Skeletal muscle tissue (tissue), 4 donors: ENCODE data around the gene ISOC2. TPM values are rescaled to one million over a fixed set of nuclear protein-coding genes. Genes with fewer than 3 reads are reported as not detected.
A peak's percentile ranks its signal among the peaks of the same experiment; 100 is the strongest.

Experiments used
- H3K27ac ChIP-seq: one replicate; pipeline ENCODE4 v1.7.0; 2013; ENCODE audit warnings: mild to moderate bottlenecking, low read depth, low read length, inconsistent platforms
- H3K27me3 ChIP-seq, 3 donors: one replicate each; pipeline ENCODE4 v1.7.0; 2013; ENCODE audit warnings: low read length in 3 of 3; ENCODE audit not compliant: control insufficient read depth in 3 of 3, insufficient read depth in 3 of 3
- H3K36me3 ChIP-seq, 3 donors: one replicate each; pipeline ENCODE4 v1.7.0; 2013; ENCODE audit warnings: low read length in 3 of 3; ENCODE audit not compliant: control insufficient read depth in 3 of 3, insufficient read depth in 3 of 3
- H3K4me1 ChIP-seq, 3 donors: one replicate each; pipeline ENCODE4 v1.7.0; 2013; ENCODE audit warnings: low read length in 3 of 3, mild to moderate bottlenecking in 3 of 3; ENCODE audit not compliant: control insufficient read depth in 3 of 3, insufficient read depth in 3 of 3
- H3K4me3 ChIP-seq, 3 donors: one replicate each; pipeline ENCODE4 v1.7.0; 2013; ENCODE audit warnings: low read length in 3 of 3
- H3K9ac ChIP-seq, 3 donors: one replicate each; pipeline ENCODE4 v1.7.0; 2013; ENCODE audit warnings: low read length in 3 of 3, mild to moderate bottlenecking in 3 of 3, moderate library complexity in 2 of 3, low read depth in 1 of 3
- H3K9me3 ChIP-seq, 3 donors: one replicate each; pipeline ENCODE4 v1.7.0; 2013; ENCODE audit warnings: low read length in 3 of 3; ENCODE audit not compliant: control insufficient read depth in 3 of 3
- total RNA-seq: library from RNA; depleted of rRNA; stranded (reverse); fragments of >200 nt; gene quantifications from one replicate; pipeline ENCODE4 v1.2.3, GENCODE V29; 2014
- donor health status: Osteomylitis.

The ISOC2 gene
- total RNA-seq, 1 donor from 2014 or later: 25.1 TPM

DNA sequence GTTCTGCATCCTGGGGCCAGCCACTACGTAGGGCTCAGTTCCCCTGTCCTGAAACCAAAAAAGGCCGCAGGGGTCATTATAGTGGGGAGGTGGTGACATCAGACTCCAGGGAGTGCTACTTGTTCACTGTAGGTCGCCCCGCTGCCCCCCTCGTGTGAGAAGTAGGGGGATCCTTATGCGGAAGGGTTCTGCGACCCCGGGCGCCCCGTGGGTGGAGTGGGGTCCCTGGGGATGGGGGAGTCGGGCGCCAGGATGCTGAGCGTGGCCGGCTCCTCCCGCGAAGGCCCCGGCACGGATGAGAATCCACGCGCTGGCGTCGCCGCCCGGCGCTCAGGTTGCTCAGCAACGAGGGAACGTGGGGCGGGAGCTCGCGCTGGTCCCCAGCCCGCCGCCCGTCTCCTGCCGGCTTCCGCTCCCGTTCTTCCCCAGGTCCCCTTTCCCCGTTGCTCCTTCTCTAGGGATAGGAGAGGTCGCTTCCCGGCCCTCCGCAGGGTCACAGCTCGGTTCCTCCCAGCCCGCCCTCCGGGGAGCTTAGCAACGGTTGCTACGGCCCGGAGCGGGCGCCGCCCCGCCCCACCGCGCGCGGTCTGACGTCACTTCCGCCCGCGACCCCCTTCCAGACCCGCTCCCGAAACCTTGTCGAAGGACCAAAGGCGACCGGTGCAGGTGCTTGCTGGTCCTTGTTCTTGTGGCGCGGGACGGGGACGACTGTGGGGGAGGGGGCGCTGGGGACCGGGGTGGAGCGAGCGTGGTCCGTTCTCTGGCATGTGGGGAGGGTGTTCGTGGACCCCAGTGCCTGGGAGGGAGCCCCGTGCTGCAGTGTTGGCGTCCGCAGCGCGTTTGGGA, 23.4 kb upstream of the ISOC2 start, which contains the start of gene NAT14:
TSS of gene NAT14 (plus strand) at position 596 of the 846 bp plus-strand sequence. CDS start 521 bp downstream, outside the sequence.
- Histone ChIP-seq H3K4me3 (peak within 1 kb of the TSS; percentile 60 to 67 (median 62)), H3K27ac (peak within 1 kb of the TSS; percentile 88), H3K9ac (peak within 1 kb of the TSS; percentile 50 to 66 (median 65)), H3K4me1 (peaks cover 25 to 41% (median 39%) of the 10 kb centered on the region in 3 donors), H3K36me3 (peaks cover 4 to 9% (median 6%) of the 10 kb centered on the region in 3 donors), H3K27me3 (peaks cover 7 to 27% (median 7%) of the 10 kb centered on the region in 3 donors), H3K9me3 (no peaks in the 10 kb centered on the region)

DNA sequence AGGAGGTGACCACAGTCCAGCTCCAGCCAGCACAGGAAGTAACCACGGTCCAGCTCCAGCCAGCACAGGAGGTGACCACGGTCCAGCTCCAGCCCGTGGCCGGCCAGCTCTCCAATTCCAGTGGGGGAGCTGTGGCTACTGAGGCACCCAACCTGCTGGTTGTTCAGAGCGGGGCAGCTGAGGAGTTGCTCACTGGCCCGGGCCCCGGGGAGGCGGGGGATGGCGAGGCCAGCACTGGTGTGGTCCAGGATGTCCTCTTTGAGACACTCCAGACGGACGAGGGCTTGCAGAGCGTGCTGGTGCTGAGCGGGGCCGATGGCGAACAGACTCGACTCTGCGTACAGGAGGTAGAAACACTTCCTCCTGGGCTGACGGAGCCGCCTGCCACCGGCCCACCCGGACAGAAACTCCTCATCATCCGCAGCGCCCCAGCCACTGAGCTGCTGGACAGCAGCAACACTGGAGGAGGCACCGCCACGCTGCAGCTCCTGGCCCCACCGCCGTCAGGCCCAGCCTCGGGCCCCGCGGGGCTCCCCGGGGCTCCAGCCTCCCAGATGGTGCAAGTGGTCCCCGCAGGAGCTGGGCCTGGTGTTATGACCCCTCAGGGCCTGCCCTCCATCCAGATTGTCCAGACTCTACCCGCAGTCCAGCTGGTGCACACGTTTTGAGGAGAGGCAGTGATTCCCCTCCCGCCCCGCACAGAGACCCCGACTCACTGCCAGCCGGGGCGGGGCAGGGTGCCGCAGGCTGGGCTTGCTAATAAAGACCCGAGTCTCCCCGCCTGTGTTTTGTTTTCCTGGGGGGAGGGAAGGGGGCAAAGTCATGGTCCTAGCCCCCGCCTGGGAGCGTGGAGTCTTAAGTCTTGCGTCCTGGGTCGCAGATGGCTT, 22.5 kb upstream of the ISOC2 start:
- Histone ChIP-seq H3K27me3 (peaks cover 0 to 21% (median 7%) of the 10 kb centered on the region in 3 donors), H3K4me1 (peaks cover 25 to 42% (median 40%) of the 10 kb centered on the region in 3 donors), H3K4me3 (peak overlapping the region; percentile 60 to 67 (median 62)), H3K36me3 (peaks cover 6 to 9% (median 7%) of the 10 kb centered on the region in 3 donors), H3K9me3 (no peaks in the 10 kb centered on the region), H3K9ac (peak overlapping the region in 2 of 3 donors; percentile 50 to 66), H3K27ac (peak overlapping the region; percentile 88)

DNA sequence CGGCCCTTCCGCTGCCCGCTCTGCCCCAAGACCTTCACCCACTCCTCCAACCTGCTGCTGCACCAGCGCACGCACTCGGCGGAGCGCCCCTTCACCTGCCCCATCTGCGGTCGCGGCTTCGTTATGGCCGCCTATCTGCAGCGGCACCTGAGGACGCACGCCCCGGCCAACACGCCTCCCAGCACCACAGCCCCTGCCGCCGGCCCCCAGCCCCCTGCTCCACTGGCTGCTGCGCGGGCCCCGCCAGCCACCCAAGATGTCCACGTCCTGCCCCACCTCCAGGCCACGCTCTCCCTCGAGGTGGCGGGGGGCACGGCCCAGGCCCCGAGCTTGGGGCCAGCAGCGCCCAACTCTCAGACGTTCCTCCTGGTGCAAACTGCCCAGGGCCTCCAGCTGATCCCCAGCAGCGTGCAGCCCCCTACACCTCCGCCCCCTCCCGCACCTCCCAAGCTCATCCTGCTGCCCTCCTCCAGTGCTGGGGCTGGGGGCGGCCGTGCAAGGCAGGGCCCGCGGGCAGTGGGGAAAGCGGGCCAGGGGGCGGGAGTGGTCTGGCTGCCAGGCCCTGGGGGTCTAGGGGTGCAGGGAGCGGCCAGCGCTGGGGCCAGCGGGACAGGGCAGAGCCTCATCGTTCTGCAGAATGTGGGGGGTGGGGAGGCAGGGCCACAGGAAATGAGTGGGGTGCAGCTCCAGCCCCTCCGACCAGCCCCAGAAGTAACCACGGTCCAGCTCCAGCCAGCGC, 21.7 kb upstream of the ISOC2 start:
- Histone ChIP-seq H3K4me1 (peaks cover 27 to 48% (median 44%) of the 10 kb centered on the region in 3 donors), H3K9me3 (no peaks in the 10 kb centered on the region), H3K36me3 (peaks cover 6 to 9% (median 7%) of the 10 kb centered on the region in 3 donors), H3K9ac (no peak overlapping the region), H3K27me3 (peaks cover 0 to 18% (median 7%) of the 10 kb centered on the region in 3 donors), H3K27ac (no peak overlapping the region), H3K4me3 (no peak overlapping the region)

- Histone ChIP-seq H3K4me3 (no peak overlapping the region), H3K27me3 (peaks cover 0 to 18% (median 7%) of the 10 kb centered on the region in 3 donors), H3K9ac (no peak overlapping the region), H3K27ac (no peak overlapping the region), H3K4me1 (peaks cover 31 to 50% (median 46%) of the 10 kb centered on the region in 3 donors), H3K9me3 (no peaks in the 10 kb centered on the region), H3K36me3 (peaks cover 6 to 9% (median 7%) of the 10 kb centered on the region in 3 donors)
Measured at GRCh38 chr19:55482156-55482961, 20.9 kb upstream of the ISOC2 start.

DNA sequence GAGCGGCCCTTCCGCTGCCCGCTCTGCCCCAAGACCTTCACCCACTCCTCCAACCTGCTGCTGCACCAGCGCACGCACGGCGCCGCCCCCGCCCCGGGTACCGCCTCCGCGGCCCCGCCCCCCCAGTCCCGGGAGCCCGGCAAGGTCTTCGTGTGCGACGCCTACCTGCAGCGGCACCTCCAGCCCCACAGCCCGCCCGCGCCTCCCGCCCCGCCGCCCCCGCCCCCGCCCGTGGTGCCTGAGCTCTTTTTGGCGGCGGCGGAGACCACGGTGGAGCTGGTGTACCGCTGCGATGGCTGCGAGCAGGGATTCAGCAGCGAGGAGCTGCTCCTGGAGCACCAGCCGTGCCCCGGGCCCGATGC, 20.3 kb upstream of the ISOC2 start:
- Histone ChIP-seq H3K27me3 (peaks cover 0 to 15% (median 7%) of the 10 kb centered on the region in 3 donors), H3K4me1 (peaks cover 27 to 44% (median 44%) of the 10 kb centered on the region in 3 donors), H3K36me3 (peaks cover 6 to 9% (median 7%) of the 10 kb centered on the region in 3 donors)

GRCh38 chr19:55481148-55481793, 19.8 kb upstream of the ISOC2 start:
- Histone ChIP-seq H3K4me1 (peaks cover 27 to 40% (median 39%) of the 10 kb centered on the region in 3 donors), H3K36me3 (peaks cover 6 to 9% (median 7%) of the 10 kb centered on the region in 3 donors), H3K27me3 (peaks cover 0 to 14% (median 7%) of the 10 kb centered on the region in 3 donors), H3K4me3 (no peak overlapping the region), H3K27ac (no peak overlapping the region), H3K9me3 (no peaks in the 10 kb centered on the region), H3K9ac (no peak overlapping the region)

More for the DNA sequence above, 20.3 kb upstream of the ISOC2 start:
- Histone ChIP-seq H3K4me3 (no peak overlapping the region), H3K9ac (no peak overlapping the region), H3K27ac (no peak overlapping the region), H3K9me3 (no peaks in the 10 kb centered on the region)

GRCh38 chr19:55479451-55480230, 18.2 kb upstream of the ISOC2 start:
- no peaks in the 10 kb centered on the region for H3K9me3 ChIP-seq
- no peak overlapping the region for H3K4me3 ChIP-seq
- no peak overlapping the region for H3K27ac ChIP-seq
- peaks cover 22 to 35% (median 30%) of the 10 kb centered on the region in 3 donors for H3K4me1 ChIP-seq
- H3K36me3 ChIP-seq: peaks cover 6 to 9% (median 7%) of the 10 kb centered on the region in 3 donors
- H3K27me3 ChIP-seq: no peaks in the 10 kb centered on the region
- H3K9ac ChIP-seq: no peak overlapping the region

- Histone ChIP-seq H3K9me3 (no peaks in the 10 kb centered on the region), H3K9ac (no peak overlapping the region), H3K27me3 (no peaks in the 10 kb centered on the region), H3K36me3 (peaks cover 6 to 9% (median 7%) of the 10 kb centered on the region in 3 donors), H3K4me3 (no peak overlapping the region), H3K4me1 (peaks cover 22 to 30% (median 24%) of the 10 kb centered on the region in 3 donors), H3K27ac (no peak overlapping the region)
Measured at GRCh38 chr19:55479045-55479444, 17.6 kb upstream of the ISOC2 start.
